ENCODE results near the gene NAT9. TPM values are rescaled to one million over a fixed set of nuclear protein-coding genes. Genes with fewer than 3 reads are reported as not detected.
A peak's percentile ranks its signal among the peaks of the same experiment; 100 is the strongest.

Gene NAT9
- total RNA-seq, 2 donors from 2014 or later: 58.3 to 77.3 TPM

DNA sequence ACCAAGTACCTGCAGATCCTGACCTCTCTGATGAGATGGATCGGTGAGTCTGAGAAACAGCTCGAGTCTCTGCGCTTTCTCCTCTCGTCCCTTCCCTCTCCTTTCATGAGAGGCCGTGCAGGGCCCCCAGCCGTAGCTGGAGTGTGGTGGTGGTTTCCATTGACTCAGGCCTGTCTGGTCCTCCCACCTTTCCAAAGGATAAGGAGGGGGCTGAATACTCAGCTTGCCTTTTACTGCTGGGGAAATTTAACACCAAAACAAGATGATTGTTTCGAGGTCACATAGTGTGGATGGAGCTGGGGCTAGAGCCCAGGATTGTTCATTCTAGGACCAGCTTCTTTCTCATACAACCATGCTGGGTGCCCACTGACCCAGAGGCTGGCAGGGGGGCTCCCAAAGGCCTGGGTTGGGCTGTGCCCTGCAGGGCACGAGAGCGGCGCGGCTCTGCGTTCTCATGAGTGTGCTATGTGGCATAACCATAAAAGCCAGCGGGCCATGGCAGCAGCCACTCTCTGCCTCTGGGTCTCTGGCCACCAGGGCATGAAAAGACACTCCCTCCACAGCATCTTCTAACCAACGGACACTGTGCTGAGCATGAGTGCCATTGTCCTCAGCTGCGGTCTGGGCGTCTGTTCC is 43.8 kb upstream of the NAT9 start:
- no peak for DNase-seq
- no peak overlapping the region for H3K4me3 Mint-ChIP-seq
- H3K36me3 ChIP-seq (ENCODE audit: control insufficient read depth, insufficient read depth, low read length): peaks cover 9% of the 10 kb centered on the region
- H3K4me3 ChIP-seq (ENCODE audit: low read length): no peak overlapping the region
- WGBS, 2 experiments (ENCODE audit: insufficient coverage in 1 of 2, insufficient read length in 1 of 2): 92 to 95% methylated on average over 5 to 16 of the region's 16 CpGs
- H3K27ac Mint-ChIP-seq: no peak overlapping the region
- H3K9me3 Mint-ChIP-seq: no peaks in the 10 kb centered on the region
- no peak overlapping the region for H3K9ac ChIP-seq (ENCODE audit: extremely low read depth, low read length, poor library complexity, severe bottlenecking)
- no peaks in the 10 kb centered on the region for H3K27me3 Mint-ChIP-seq (ENCODE audit: insufficient read depth)
- H3K4me1 ChIP-seq (ENCODE audit: control insufficient read depth, insufficient read depth, low read length): peaks cover 8% of the 10 kb centered on the region
- H3K4me1 Mint-ChIP-seq: no peaks in the 10 kb centered on the region
- no peak overlapping the region for H3K27ac ChIP-seq (ENCODE audit: low read depth, low read length)
- H3K9me3 ChIP-seq (ENCODE audit: control insufficient read depth, low read length): no peaks in the 10 kb centered on the region
- TF ChIP-seq, protein P1, sequence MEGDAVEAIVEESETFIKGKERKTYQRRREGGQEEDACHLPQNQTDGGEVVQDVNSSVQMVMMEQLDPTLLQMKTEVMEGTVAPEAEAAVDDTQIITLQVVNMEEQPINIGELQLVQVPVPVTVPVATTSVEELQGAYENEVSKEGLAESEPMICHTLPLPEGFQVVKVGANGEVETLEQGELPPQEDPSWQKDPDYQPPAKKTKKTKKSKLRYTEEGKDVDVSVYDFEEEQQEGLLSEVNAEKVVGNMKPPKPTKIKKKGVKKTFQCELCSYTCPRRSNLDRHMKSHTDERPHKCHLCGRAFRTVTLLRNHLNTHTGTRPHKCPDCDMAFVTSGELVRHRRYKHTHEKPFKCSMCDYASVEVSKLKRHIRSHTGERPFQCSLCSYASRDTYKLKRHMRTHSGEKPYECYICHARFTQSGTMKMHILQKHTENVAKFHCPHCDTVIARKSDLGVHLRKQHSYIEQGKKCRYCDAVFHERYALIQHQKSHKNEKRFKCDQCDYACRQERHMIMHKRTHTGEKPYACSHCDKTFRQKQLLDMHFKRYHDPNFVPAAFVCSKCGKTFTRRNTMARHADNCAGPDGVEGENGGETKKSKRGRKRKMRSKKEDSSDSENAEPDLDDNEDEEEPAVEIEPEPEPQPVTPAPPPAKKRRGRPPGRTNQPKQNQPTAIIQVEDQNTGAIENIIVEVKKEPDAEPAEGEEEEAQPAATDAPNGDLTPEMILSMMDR (conservative IDR thresholded peaks at IDR 0.05): no peak
- H3K36me3 Mint-ChIP-seq (ENCODE audit: low read depth): peaks cover 37% of the 10 kb centered on the region
- H3K27me3 ChIP-seq (ENCODE audit: control insufficient read depth, insufficient read depth, low read length, poor library complexity, severe bottlenecking): no peaks in the 10 kb centered on the region

DNA sequence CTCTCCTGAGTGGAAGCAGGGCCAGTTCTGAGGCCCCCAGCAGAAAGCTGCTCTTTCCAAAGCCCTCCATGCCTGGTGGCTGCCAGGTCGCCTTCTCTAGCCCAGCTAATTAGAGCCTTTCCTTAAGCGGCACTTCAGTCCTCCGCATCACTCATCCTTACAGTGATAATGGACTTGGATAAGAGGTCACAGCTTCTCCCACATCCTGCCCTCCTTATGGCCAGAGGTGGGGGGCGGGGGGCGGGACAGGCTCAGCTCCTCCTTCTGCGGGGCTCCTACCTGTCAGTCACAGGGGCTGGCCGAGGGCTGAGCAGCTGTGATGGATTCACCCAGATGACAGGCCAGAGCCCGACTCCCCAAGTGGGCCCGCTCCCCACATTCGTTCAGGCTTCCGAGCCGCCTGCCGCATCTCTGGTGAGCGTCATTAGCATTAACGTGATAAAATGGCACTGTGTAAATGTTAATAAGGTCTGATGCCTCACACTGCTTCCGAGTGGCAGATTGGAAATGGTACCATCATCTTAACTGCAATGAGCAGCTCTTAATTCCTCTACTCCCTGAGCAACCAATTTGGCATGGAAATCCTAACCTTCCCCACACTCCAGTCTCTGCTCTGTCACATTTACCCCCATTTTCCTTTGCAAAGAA is 42.3 kb upstream of the NAT9 start:
- H3K36me3 Mint-ChIP-seq (ENCODE audit: low read depth): peaks cover 41% of the 10 kb centered on the region
- Histone ChIP-seq H3K9me3 (ENCODE audit: control insufficient read depth, low read length) (no peaks in the 10 kb centered on the region), H3K36me3 (ENCODE audit: control insufficient read depth, insufficient read depth, low read length) (peaks cover 9% of the 10 kb centered on the region), H3K27ac (ENCODE audit: low read depth, low read length) (no peak overlapping the region), H3K9ac (ENCODE audit: extremely low read depth, low read length, poor library complexity, severe bottlenecking) (no peak overlapping the region), H3K4me1 (ENCODE audit: control insufficient read depth, insufficient read depth, low read length) (peaks cover 8% of the 10 kb centered on the region), H3K27me3 (ENCODE audit: control insufficient read depth, insufficient read depth, low read length, poor library complexity, severe bottlenecking) (no peaks in the 10 kb centered on the region), H3K4me3 (ENCODE audit: low read length) (no peak overlapping the region)
- H3K4me1 Mint-ChIP-seq: no peaks in the 10 kb centered on the region
- 89 to 92% methylated on average over 12 to 16 of the region's 16 CpGs for WGBS, 2 experiments (ENCODE audit: insufficient coverage in 1 of 2, insufficient read length in 1 of 2)
- TF ChIP-seq, protein P1 (conservative IDR thresholded peaks at IDR 0.05): no peak
- no peak overlapping the region for H3K4me3 Mint-ChIP-seq
- no peak overlapping the region for H3K27ac Mint-ChIP-seq
- no peaks in the 10 kb centered on the region for H3K27me3 Mint-ChIP-seq (ENCODE audit: insufficient read depth)
- H3K9me3 Mint-ChIP-seq: no peaks in the 10 kb centered on the region
- DNase-seq: peak; percentile 60

DNA sequence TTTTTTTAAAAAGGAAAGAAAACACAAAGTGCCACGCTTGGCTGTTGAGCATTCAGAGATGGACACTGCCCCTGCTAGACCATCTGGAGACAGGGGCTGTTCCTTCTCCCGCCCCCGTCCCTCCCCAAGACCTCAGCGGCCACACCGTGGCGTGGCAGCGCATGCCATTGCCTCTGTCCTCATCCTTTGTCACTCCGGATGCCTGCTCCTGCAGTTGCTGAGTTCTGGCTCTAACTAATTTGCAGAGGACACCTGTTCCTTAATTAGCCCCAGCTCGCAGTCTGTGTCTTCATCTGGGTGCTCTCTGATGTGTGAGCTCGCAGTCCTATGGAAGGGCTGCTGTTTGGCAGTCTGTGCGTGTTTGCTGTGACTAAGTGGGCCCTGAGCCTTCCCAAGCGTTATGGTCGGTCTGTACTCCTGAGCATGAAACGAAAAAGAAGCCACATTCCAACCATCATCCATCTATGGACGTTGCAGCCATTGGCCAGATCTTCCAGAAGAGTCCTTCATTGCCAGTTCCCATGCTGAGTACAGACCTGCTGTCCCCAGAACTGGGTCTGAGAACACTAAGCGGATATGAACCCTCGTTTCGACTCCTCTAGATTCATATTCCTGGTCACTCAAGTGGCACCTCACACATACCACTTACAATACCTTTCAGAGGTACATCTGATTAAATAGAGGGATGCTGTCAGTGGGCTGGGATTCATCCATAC is 40.9 kb upstream of the NAT9 start:
- Mint-ChIP-seq H3K27me3 (ENCODE audit: insufficient read depth) (no peaks in the 10 kb centered on the region), H3K27ac (no peak overlapping the region), H3K9me3 (no peaks in the 10 kb centered on the region), H3K4me3 (no peak overlapping the region), H3K36me3 (ENCODE audit: low read depth) (peaks cover 46% of the 10 kb centered on the region), H3K4me1 (peaks cover 6% of the 10 kb centered on the region)
- H3K9ac ChIP-seq (ENCODE audit: extremely low read depth, low read length, poor library complexity, severe bottlenecking): no peak overlapping the region
- H3K9me3 ChIP-seq (ENCODE audit: control insufficient read depth, low read length): no peaks in the 10 kb centered on the region
- DNase-seq: no peak
- peaks cover 8% of the 10 kb centered on the region for H3K4me1 ChIP-seq (ENCODE audit: control insufficient read depth, insufficient read depth, low read length)
- H3K36me3 ChIP-seq (ENCODE audit: control insufficient read depth, insufficient read depth, low read length): peaks cover 7% of the 10 kb centered on the region
- WGBS, 2 experiments (ENCODE audit: insufficient coverage in 1 of 2, insufficient read length in 1 of 2): 92 to 94% methylated on average over 11 to 17 of the region's 18 CpGs
- TF ChIP-seq, protein P1 (conservative IDR thresholded peaks at IDR 0.05): no peak
- no peak overlapping the region for H3K27ac ChIP-seq (ENCODE audit: low read depth, low read length)
- no peaks in the 10 kb centered on the region for H3K27me3 ChIP-seq (ENCODE audit: control insufficient read depth, insufficient read depth, low read length, poor library complexity, severe bottlenecking)
- no peak overlapping the region for H3K4me3 ChIP-seq (ENCODE audit: low read length)
